ENCODE results near the gene HCN2. TPM values are rescaled to one million over a fixed set of nuclear protein-coding genes. Genes with fewer than 3 reads are reported as not detected.

The HCN2 gene
- total RNA-seq, 4 donors from 2014 or later = 0.14 to 1.00 (median 0.64) TPM; not detected in 1

- Histone ChIP-seq H3K27ac (no peak overlapping the region), H3K9me3 (no peaks in the 10 kb centered on the region), H3K4me3 (no peak overlapping the region), H3K4me1 (peaks cover 14 to 30% (median 19%) of the 10 kb centered on the region in 4 donors), H3K27me3 (no peaks in the 10 kb centered on the region), H3K36me3 (no peaks in the 10 kb centered on the region)
- 66 to 74% methylated on average over 4 to 12 of the region's 12 CpGs for WGBS, 2 donors (ENCODE audit: low coverage in 1 of 2)
- intact Hi-C loops (cut with DNase I; ENCODE audit: low total_unique reads) = no loop called here
- in situ Hi-C loops (cut with MboI; ENCODE audit: low pct_ligation_motif_present in 1 of 4, low pct_unique_long_range_greater_than_20kb in 1 of 4, low sequenced_read_pairs in 3 of 4) = no loop called here
- TF ChIP-seq POLR2AphosphoS5 (IDR thresholded peaks at IDR 0.05) (no peak), CTCF (IDR thresholded peaks at IDR 0.05) (no peak), EP300 (IDR thresholded peaks at IDR 0.05; ENCODE audit: low read depth) (no peak), POLR2A (IDR thresholded peaks at IDR 0.05) (no peak)
- no peak for DNase-seq
These were observed 29.6 kb upstream of the HCN2 start for GRCh38 chr19:560121-560520.

GRCh38 chr19:566403-566802 lies 23.3 kb upstream of the HCN2 start:
- WGBS, 2 donors (ENCODE audit: low coverage in 1 of 2) = 63 to 65% methylated on average over 16 to 19 of the region's 19 CpGs
- Histone ChIP-seq H3K27ac (peak overlapping the region; percentile 40 to 88 (median 81)), H3K9me3 (no peaks in the 10 kb centered on the region), H3K4me3 (no peak overlapping the region), H3K27me3 (no peaks in the 10 kb centered on the region), H3K4me1 (peaks cover 7 to 8% (median 7%) of the 10 kb centered on the region in 4 donors), H3K36me3 (no peaks in the 10 kb centered on the region)
- intact Hi-C loops (cut with DNase I; ENCODE audit: low total_unique reads) (no loop called here), in situ Hi-C loops (cut with MboI; ENCODE audit: low pct_ligation_motif_present in 1 of 4, low pct_unique_long_range_greater_than_20kb in 1 of 4, low sequenced_read_pairs in 3 of 4) (no loop called here)
- peak; percentile 61 for DNase-seq
- TF ChIP-seq EP300 (IDR thresholded peaks at IDR 0.05; ENCODE audit: low read depth) (peak; percentile 89), POLR2AphosphoS5 (IDR thresholded peaks at IDR 0.05) (peak; percentile 85 to 91 (median 91)), CTCF (IDR thresholded peaks at IDR 0.05) (no peak), POLR2A (IDR thresholded peaks at IDR 0.05) (no peak)

GRCh38 chr19:566844-567243 lies 22.8 kb upstream of the HCN2 start:
- Histone ChIP-seq H3K36me3 (no peaks in the 10 kb centered on the region), H3K4me3 (no peak overlapping the region), H3K27me3 (no peaks in the 10 kb centered on the region), H3K4me1 (peaks cover 8 to 11% (median 10%) of the 10 kb centered on the region in 4 donors), H3K9me3 (no peaks in the 10 kb centered on the region), H3K27ac (peak overlapping the region; percentile 40 to 88 (median 81))
- intact Hi-C loops (cut with DNase I; ENCODE audit: low total_unique reads) (no loop called here), in situ Hi-C loops (cut with MboI; ENCODE audit: low pct_ligation_motif_present in 1 of 4, low pct_unique_long_range_greater_than_20kb in 1 of 4, low sequenced_read_pairs in 3 of 4) (no loop called here)
- DNase-seq = no peak
- TF ChIP-seq CTCF (IDR thresholded peaks at IDR 0.05) (no peak), POLR2A (IDR thresholded peaks at IDR 0.05) (no peak), POLR2AphosphoS5 (IDR thresholded peaks at IDR 0.05) (no peak), EP300 (IDR thresholded peaks at IDR 0.05; ENCODE audit: low read depth) (no peak)
- WGBS, 2 donors (ENCODE audit: low coverage in 1 of 2) = 68 to 81% methylated on average over 12 to 16 of the region's 16 CpGs

GRCh38 chr19:567296-567900 lies 22.3 kb upstream of the HCN2 start:
- 76 to 88% methylated on average over 4 to 22 of the region's 22 CpGs for WGBS, 2 donors (ENCODE audit: low coverage in 1 of 2)
- H3K36me3 ChIP-seq = no peaks in the 10 kb centered on the region

More at GRCh38 chr19:567296-567900, 22.3 kb upstream of the HCN2 start:
- Histone ChIP-seq H3K4me1 (peaks cover 8 to 13% (median 10%) of the 10 kb centered on the region in 4 donors), H3K27me3 (no peaks in the 10 kb centered on the region), H3K9me3 (no peaks in the 10 kb centered on the region), H3K4me3 (no peak overlapping the region), H3K27ac (peak overlapping the region; percentile 40 to 88 (median 81))
- TF ChIP-seq EP300 (IDR thresholded peaks at IDR 0.05; ENCODE audit: low read depth) (no peak), POLR2AphosphoS5 (IDR thresholded peaks at IDR 0.05) (no peak), POLR2A (IDR thresholded peaks at IDR 0.05) (no peak), CTCF (IDR thresholded peaks at IDR 0.05) (no peak)
- in situ Hi-C loops (cut with MboI; ENCODE audit: low pct_ligation_motif_present in 1 of 4, low pct_unique_long_range_greater_than_20kb in 1 of 4, low sequenced_read_pairs in 3 of 4) (no loop called here), intact Hi-C loops (cut with DNase I; ENCODE audit: low total_unique reads) (no loop called here)
- DNase-seq = no peak

All from transverse colon (tissue), 4 donors.